ENCODE results near the gene XK. TPM values are rescaled to one million over a fixed set of nuclear protein-coding genes. Genes with fewer than 3 reads are reported as not detected.
A peak's percentile ranks its signal among the peaks of the same experiment; 100 is the strongest.

The XK gene
- total and polyA plus RNA-seq, 9 of the 15 experiments (the other 6 are each of a cell fraction or from before 2014, with no cell fraction given): 4.0 to 21.6 (median 11.6) TPM

DNA sequence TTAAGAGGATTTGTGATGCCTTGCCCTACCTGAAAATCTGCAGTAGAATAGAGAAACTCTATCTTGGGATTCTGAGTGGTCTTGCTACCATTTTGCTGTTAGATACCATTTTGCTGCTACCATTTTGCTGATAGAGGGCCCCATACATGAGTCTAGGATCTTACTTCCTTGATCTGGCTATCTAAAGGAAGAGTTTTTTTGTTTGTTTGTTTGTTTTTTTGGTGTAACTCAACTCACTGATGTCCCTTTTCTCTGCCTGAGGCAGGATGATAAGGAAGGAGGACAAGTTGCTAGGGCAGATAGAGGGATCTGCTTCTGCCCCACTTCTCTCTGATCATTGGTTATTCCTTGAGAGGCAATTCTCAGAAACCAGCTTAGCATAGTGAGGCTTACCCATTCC is 31.0 kb downstream of the XK start (continued):
- TF ChIP-seq SOX6 (IDR thresholded peaks at IDR 0.05) (peak; percentile 78), SMAD4 (CRISPR knock-in tag; conservative IDR thresholded peaks at IDR 0.05) (peak; percentile 21; the same call in 1 of the 2 replicates), ZNF384 (IDR thresholded peaks at IDR 0.05; ENCODE audit: low read depth, low read length) (peak; percentile 46; the same call in 1 of the 2 replicates), XRCC5 (IDR thresholded peaks at IDR 0.05; ENCODE audit: low read depth, low read length) (no peak), NBN (IDR thresholded peaks at IDR 0.05; ENCODE audit: low read depth) (0 out of 2 replicates have a peak, but pooled peaks have one; percentile 38), NCOA1 (IDR thresholded peaks at IDR 0.05; ENCODE audit: low read depth) (peak; percentile 75; the same call in 1 of the 2 replicates), HDAC3 (IDR thresholded peaks at IDR 0.05; ENCODE audit: borderline replicate concordance, partially characterized antibody) (peak; percentile 69), EP400 (IDR thresholded peaks at IDR 0.05) (peak; percentile 28; the same call in 1 of the 2 replicates), ZNF282 (CRISPR knock-in tag; IDR thresholded peaks at IDR 0.05) (no peak), STAT5A (IDR thresholded peaks at IDR 0.05; ENCODE audit: borderline replicate concordance, low read length) (peak; percentile 61), NCOA2 (IDR thresholded peaks at IDR 0.05; ENCODE audit: partially characterized antibody in 2 of 2) (peak; percentile 14 to 22), SMARCC2 (IDR thresholded peaks at IDR 0.05; ENCODE audit: low read depth) (0 out of 2 replicates have a peak, but pooled peaks have one; percentile 58), JUND (IDR thresholded peaks at IDR 0.05; ENCODE audit: borderline replicate concordance, low read depth, low read length) (0 out of 2 replicates have a peak, but pooled peaks have one; percentile 5), JUND (tag; IDR thresholded peaks at IDR 0.05; ENCODE audit: borderline replicate concordance, low read depth, low read length) (no peak; the same call in 2 of the 3 replicates), ARHGAP35 (IDR thresholded peaks at IDR 0.05; ENCODE audit: partially characterized antibody) (no peak), DNMT1 (IDR thresholded peaks at IDR 0.05) (no peak), DPF2 (IDR thresholded peaks at IDR 0.05) (peak; percentile 89), MTA2 (IDR thresholded peaks at IDR 0.05; ENCODE audit: low read depth) (peak; percentile 92)
- TF ChIP-seq, protein P1, sequence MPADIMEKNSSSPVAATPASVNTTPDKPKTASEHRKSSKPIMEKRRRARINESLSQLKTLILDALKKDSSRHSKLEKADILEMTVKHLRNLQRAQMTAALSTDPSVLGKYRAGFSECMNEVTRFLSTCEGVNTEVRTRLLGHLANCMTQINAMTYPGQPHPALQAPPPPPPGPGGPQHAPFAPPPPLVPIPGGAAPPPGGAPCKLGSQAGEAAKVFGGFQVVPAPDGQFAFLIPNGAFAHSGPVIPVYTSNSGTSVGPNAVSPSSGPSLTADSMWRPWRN (IDR thresholded peaks at IDR 0.05; ENCODE audit: low read depth): 0 out of 2 replicates have a peak, but pooled peaks have one; percentile 21
- TF ChIP-seq, protein P2, sequence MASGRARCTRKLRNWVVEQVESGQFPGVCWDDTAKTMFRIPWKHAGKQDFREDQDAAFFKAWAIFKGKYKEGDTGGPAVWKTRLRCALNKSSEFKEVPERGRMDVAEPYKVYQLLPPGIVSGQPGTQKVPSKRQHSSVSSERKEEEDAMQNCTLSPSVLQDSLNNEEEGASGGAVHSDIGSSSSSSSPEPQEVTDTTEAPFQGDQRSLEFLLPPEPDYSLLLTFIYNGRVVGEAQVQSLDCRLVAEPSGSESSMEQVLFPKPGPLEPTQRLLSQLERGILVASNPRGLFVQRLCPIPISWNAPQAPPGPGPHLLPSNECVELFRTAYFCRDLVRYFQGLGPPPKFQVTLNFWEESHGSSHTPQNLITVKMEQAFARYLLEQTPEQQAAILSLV (tag; IDR thresholded peaks at IDR 0.05): no peak
- TF ChIP-seq, protein P3, sequence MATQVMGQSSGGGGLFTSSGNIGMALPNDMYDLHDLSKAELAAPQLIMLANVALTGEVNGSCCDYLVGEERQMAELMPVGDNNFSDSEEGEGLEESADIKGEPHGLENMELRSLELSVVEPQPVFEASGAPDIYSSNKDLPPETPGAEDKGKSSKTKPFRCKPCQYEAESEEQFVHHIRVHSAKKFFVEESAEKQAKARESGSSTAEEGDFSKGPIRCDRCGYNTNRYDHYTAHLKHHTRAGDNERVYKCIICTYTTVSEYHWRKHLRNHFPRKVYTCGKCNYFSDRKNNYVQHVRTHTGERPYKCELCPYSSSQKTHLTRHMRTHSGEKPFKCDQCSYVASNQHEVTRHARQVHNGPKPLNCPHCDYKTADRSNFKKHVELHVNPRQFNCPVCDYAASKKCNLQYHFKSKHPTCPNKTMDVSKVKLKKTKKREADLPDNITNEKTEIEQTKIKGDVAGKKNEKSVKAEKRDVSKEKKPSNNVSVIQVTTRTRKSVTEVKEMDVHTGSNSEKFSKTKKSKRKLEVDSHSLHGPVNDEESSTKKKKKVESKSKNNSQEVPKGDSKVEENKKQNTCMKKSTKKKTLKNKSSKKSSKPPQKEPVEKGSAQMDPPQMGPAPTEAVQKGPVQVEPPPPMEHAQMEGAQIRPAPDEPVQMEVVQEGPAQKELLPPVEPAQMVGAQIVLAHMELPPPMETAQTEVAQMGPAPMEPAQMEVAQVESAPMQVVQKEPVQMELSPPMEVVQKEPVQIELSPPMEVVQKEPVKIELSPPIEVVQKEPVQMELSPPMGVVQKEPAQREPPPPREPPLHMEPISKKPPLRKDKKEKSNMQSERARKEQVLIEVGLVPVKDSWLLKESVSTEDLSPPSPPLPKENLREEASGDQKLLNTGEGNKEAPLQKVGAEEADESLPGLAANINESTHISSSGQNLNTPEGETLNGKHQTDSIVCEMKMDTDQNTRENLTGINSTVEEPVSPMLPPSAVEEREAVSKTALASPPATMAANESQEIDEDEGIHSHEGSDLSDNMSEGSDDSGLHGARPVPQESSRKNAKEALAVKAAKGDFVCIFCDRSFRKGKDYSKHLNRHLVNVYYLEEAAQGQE (IDR thresholded peaks at IDR 0.05; ENCODE audit: borderline replicate concordance): no peak
- TF ChIP-seq, protein P3 (CRISPR knock-in tag; IDR thresholded peaks at IDR 0.05; ENCODE audit: low read depth): no peak

All from K562 (cell line).